GM12865 (cell line): Measurements from ENCODE around the gene ZSWIM8.
"Not testable (repeated sequence)": the region's sequence is repeated elsewhere in the genome, so short reads cannot be mapped to it uniquely, and the experiment has no call there.

ENCODE experiments used
- DNase-seq: peaks from one replicate; pipeline ENCODE4 v3.0.0; 2010; ENCODE audit warnings: low read depth
- H3K4me3 ChIP-seq: 2 replicates; pipeline ENCODE4 v1.5.1; 2011; ENCODE audit warnings: mild to moderate bottlenecking, low read depth, low read length, control low read depth
- TF ChIP-seq, protein P1 (sequence below): IDR thresholded peaks from 2 replicates; pipeline ENCODE4 v1.5.1; 2011; ENCODE audit warnings: low read length, control low read depth, low read depth, inconsistent platforms; ENCODE audit not compliant: insufficient read depth; ENCODE audit errors: missing control alignments

Gene ZSWIM8

DNA sequence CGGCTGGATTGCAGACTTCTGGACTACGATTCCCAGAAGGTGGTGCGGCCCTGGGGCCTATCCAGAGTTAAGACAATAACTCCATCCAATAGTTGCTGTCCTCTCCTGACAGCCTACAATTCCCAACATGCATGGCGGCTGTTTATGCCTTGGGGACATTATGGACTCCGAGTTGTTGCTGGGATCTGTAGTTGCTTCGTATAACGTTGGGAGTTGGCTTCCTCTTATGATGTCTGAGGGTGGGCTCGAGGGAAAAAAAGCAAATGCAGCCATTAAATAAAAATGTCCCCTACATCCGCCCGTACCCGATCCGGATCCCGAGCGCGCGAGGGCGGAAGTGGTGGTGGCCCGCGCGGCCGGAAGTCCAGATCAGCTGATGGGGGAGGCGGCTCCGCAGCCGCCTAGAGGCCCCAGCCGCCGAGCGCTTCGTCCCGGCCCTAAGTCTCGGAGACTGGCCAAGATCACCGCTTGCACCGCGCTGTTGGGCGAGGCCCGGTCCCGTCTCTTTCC, at the start of gene ZSWIM8:
ZSWIM8 (plus strand) TSS at position 396 of the 510 bp plus-strand sequence. CDS start 273 bp downstream, outside the sequence.
- TF ChIP-seq, protein P1, sequence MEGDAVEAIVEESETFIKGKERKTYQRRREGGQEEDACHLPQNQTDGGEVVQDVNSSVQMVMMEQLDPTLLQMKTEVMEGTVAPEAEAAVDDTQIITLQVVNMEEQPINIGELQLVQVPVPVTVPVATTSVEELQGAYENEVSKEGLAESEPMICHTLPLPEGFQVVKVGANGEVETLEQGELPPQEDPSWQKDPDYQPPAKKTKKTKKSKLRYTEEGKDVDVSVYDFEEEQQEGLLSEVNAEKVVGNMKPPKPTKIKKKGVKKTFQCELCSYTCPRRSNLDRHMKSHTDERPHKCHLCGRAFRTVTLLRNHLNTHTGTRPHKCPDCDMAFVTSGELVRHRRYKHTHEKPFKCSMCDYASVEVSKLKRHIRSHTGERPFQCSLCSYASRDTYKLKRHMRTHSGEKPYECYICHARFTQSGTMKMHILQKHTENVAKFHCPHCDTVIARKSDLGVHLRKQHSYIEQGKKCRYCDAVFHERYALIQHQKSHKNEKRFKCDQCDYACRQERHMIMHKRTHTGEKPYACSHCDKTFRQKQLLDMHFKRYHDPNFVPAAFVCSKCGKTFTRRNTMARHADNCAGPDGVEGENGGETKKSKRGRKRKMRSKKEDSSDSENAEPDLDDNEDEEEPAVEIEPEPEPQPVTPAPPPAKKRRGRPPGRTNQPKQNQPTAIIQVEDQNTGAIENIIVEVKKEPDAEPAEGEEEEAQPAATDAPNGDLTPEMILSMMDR: no peak
- peak; percentile 92 for DNase-seq
- peak within 1 kb of the TSS; percentile 90 for H3K4me3 ChIP-seq

DNA sequence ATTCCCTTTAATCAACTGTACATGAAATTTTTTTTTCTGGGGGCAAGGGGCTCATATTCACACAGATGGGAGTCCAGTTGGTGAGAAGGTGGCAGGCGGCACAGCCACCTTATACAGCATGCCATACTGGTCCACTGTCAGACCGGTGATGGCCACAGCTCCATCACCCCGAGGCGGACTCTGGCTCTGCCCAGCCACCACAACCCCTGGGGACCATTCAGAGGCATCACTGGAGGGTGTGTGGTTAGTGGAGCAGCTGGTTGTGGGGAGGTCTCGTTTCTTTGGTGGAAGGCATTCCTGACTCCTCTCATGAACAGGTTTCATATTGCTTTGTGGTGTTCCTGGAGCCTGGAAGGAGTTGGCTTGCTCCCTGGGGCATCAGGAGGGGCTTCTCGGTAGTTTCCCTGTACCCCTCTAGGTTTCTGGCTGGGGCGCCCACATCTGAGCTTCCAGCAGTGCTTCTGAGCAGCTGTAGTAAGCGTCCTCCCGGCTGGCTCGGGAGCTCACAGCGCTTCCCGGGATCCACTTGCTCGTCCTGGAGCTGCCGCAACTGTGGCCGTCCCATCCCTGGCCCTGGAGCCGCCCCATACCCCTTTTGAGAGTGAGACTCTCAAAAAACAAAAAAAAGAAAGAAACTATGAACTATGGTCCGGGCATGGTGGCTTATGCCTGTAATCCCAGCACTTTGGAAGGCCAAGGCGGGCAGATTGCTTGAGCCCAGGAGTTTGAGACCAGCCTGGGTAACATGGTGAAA, 44.7 kb upstream of the ZSWIM8 start:
- not testable (repeated sequence) for DNase-seq, H3K4me3 ChIP-seq

GRCh38 chr10:73742454-73742734, 43.0 kb upstream of the ZSWIM8 start:
- TF ChIP-seq, protein P1: no peak
- DNase-seq: no peak
- H3K4me3 ChIP-seq: no peak overlapping the region

- H3K4me3 ChIP-seq: peak overlapping the region; percentile 72
- DNase-seq: no peak
- TF ChIP-seq, protein P1: no peak
These were observed 42.0 kb upstream of the ZSWIM8 start for GRCh38 chr10:73743327-73743904.

DNA sequence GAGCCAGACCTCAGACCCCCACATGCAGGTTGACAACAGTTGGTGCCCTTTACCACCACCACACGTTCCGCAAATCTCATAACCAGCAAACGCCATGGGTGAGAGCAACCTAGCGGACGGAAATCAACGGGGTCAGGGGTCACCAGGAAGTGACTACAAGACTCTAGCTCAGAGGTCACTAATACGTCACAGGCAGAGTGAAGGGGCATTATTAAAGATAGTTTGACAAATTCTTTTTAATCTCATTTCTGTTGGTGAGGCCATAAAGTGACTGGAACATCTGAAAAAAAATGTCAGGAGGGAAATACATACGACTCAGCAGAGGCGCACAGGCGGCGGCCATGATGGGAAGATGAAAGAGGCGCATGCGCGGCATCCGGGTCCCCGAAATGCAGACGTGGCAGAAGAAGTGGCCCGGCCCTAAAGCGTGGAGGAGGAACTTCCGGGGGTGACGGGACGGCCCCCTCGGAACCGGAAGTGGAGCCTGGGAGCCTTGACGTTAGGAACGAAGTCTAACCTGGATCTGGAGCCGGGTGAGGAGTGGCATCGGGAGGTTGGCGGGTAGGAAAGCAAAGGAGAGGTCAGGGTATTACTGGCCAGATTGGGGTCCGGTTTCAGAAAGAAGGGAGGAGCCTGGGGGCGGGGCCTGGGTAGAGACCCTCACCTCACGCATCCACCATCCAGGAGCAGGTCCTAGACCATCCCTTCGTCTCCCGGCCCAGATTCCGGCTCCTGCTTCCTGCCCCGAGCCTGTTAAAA, 41.3 kb upstream of the ZSWIM8 start, which contains the start of gene SEC24C:
SEC24C (plus strand) TSS at position 468 of the 759 bp plus-strand sequence. CDS start 2,461 bp downstream, outside the sequence.
- TF ChIP-seq, protein P1: no peak
- DNase-seq: peak; percentile 96

GRCh38 chr10:73744664-73744975, 40.8 kb upstream of the ZSWIM8 start:
- peak overlapping the region; percentile 72 for H3K4me3 ChIP-seq
- TF ChIP-seq, protein P1: no peak
- peak; percentile 58 for DNase-seq

More for the DNA sequence above, 41.3 kb upstream of the ZSWIM8 start, which contains the start of gene SEC24C:
- peak within 1 kb of the TSS; percentile 72 for H3K4me3 ChIP-seq

GRCh38 chr10:73746721-73747120, 38.7 kb upstream of the ZSWIM8 start:
- no peak for DNase-seq
- TF ChIP-seq, protein P1: no peak
- no peak overlapping the region for H3K4me3 ChIP-seq
